K562 treated with DMSO at 1 percent for 12 hours (cell line): ENCODE results near the gene SPTBN4. TPM values are rescaled to one million over a fixed set of nuclear protein-coding genes. Genes with fewer than 3 reads are reported as not detected.

ENCODE experiments used
- total RNA-seq: library from RNA; unstranded; fragments of 300-600 nt; gene quantifications from 2 replicates; pipeline ENCODE4 v1.2.3, GENCODE V29; 2022; ENCODE audit not compliant: insufficient read depth

Gene SPTBN4
- total RNA-seq = 1.8 and 2.9 TPM in 2 replicates

DNA sequence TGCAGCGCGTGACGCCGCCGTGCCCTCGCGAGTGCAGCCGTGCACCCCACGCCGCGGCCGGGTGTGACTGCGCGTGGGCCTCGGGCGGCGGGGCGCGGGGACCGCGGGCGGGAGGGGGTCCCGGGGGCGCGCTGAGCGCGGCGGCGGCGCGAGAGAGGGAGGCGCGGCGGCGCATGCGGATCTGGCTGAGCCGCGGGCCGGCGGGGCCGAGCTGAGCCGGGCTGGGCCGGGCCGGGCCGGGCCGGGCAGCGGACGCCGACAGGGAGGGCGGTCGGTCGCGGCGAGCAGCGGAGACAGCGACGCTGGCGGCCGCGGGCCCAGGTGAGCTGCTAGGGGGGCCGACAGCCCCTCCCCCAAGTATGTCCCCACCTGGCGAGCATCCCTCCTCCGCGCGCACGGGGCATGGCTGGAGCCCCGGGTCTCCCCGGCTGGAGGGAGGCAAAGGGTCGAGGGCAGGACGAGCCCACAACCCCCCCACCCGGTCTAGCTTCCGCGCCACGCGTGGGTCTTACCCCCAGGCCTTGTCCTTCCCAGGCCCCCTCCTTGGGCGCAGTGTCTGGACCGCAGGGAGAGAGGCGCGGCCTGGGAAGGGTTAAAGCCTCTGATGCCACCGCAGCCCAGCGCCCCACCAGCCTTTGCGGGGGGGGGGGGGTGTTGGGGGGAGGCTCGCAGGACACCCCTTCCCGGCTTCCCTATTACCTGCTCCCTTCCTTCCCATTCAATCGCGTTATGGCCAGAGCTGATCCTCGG lies at the start of gene SPTBN4:
Gene SPTBN4 (plus strand): TSS at position 17 of the 750 bp plus-strand sequence. CDS start 5,621 bp downstream, outside the sequence.

DNA sequence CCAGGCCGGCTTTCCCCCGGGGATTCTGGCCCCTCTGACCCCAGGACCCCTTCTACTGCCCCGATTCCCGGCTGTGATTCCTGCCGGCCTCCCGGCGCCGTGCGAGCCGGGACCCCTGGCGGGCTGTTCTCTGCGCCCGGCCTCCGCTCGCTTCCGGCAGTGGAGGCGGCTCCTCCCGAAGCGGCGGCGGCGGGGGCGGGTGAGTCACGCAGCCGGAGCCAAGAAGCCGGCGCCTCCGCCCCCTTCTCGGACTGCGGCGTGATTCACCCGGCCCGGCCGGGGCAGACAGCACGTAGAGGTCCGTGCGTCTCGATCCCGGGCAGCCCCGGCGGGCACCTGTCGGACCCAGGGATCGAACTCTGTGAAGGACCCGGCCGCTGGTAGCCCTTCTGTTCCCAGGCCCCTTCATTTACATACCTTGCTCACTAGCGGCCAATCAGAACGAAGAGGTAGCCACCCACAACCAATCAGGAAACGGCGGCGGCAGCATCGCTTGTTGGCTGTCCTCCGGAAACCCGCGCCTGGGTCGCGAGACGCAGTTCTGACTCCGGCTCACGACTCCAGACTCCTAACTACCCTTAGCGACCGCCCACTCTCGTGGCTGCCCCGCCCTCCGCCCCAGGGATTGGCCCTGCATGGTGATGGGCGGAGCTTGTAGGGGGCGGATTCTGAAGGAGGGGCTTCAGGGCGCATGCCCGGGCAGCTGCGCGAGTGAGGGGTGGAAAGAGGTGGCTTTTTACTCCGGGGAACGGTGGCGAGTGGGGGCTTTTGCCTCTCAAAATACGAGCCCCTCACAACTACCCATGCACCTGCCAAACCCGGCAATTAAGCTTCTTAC lies 41.1 kb upstream of the SPTBN4 start, which contains the start of gene SERTAD1:
Gene SERTAD1 (minus strand): TSS at position 543 of the 838 bp plus-strand sequence. CDS start 2,446 bp downstream, outside the sequence.

DNA sequence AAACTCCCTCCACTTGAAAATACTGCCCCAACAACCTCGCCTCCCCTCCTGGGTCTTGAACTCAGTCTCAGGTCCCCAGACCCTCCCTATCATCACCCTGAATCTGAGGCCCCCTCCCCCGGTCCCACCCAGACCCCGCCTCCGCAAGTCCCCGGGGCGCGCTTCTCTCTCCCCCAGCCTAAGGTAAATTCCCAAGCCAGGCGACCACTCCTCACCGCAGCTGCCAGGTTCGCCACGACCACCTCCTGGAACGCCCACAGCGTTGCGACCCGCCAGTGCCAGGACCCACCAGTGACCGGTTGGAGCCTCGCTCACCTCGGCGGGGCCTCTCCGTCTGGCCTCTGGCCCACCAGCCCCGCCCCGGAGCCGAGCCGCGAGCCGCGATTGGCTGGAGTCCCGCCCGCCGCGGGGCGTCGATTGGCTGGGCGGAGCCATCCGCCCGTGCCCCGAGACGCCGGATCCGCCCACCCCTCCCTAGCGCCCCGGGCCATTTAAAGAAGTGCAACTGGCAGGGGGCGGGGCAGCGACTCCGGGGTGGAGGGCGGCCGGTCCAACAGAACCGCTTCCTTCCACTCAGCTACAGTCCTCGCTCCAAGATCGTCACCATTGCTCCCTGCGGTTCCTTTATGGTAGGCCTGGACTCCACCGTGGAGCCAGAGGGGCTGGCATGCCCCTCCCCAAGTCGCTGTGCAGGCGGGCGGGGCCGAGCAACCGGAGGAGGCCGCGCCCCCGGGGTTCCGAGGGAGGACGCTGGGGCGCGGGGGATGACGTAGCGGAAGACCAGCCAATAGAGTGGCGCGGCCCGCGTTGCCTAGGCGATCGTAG lies 22.6 kb upstream of the SPTBN4 start, which contains the start of gene SERTAD3:
Gene SERTAD3 (minus strand): TSS at position 336 of the 825 bp plus-strand sequence. CDS start 2,255 bp downstream, outside the sequence.

DNA sequence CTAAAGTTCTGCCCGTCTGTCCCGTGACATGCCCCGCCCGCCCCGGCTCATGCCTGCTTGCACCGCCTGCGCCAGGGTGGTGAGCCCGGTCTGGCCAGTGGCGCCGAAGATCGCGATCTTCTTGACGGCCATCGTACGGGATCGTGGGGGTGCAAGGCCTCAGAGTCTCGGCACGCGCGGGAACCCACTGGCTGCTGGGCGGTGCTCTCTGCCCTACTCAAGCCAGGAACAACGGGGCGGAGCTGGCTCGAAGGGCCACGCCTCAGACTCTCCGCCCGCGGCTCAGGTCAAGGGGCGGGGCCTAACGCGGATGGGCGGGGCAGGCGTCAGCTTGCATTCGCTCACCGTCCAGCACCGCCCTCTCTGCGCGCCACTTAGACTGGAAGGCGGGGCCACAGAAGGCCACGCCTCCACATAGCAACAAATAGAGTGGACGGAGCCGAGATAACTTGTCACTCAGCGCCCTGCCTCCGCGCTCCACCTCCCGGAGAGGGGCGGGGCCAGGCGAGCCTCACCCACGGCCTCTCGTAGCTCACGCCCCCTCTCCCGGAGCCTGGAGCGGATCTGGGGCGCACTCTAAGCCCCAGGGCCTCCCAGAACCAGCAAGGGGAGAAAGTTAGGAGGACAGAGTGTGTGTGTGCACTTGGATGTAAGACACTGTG lies 1.1 kb upstream of the SPTBN4 start, which contains the start of gene BLVRB:
Gene BLVRB (minus strand): TSS at position 189 of the 662 bp plus-strand sequence. CDS start 57 bp downstream, at position 132.

DNA sequence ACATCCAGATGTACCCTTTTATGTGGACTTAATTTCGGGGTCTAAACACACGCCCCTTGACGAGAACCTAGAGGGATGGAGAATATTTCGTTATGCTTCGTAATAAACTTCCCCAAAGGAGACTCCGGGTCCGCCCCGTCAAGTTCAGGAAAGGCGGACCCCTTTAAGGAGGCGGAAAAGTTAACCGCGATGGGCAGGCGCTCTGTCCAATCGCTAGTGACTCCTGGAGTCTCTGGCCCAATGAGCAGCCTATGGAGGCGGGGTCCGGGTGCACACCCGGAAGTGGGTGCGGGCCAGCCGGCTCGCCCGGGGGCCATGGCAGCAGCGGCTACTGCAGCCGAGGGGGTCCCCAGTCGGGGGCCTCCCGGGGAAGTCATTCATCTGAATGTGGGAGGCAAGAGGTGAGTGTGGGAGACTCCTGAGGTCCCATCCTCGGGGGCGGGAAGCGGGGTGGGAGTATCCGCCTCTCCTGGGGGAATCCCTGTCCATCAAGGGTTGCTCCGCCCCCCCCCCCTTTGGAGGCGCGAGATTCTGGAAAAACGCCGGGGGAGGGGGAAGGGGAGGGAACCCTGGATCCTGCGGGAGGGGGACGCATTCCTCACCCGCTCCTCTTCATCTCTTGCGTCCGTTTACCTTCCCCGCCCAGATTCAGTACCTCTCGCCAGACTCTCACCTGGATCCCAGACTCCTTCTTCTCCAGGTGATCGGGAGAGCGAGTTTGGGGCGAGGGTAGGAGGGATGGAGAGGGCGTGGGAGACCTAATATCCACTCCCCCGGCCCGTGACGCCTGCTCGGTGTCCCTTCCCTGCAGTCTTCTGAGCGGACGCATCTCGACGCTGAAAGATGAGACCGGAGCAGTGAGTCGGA lies 110.0 kb downstream of the SPTBN4 start, which contains the start of gene SHKBP1:
Gene SHKBP1 (plus strand): TSS at position 289 of the 867 bp plus-strand sequence. CDS start 27 bp downstream, at position 316.

DNA sequence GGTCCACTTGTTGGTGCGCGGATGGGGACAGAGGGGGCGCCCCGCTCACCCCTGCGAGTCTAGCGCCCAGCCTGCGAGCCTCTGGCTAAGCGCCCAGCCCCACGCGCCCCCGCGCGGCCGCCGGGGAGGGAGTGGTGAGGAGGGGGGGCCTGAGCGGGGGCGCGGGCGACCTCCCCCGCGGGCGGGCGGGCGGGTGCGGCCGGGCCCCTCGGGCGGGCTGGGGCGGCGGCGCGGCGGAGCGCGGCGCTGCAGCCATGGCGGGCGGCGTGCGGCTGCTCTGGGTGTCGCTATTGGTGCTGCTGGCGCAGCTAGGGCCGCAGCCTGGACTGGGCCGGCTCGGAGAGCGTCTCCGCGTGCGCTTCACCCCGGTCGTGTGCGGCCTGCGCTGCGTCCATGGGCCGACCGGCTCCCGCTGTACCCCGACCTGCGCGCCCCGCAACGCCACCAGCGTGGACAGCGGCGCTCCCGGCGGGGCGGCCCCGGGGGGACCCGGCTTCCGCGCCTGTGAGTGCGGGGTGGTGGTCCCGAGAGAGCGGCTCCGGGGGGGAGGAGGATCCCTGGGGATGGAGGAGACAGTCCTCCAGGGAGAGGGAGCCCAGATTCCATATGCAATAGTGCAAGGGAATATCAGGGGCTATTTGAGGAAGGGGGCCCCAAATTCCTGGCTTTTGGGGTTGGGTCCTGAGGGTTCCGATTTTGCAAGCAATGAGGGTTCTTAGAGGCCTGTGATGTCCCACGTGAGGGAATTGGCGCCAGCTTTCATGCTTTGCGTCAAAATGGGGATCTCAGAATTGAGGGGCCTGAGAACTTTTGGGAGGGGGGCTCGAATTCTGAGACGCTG lies 134.6 kb downstream of the SPTBN4 start, which contains the start of gene LTBP4:
Gene LTBP4 (plus strand): TSS at position 236 of the 841 bp plus-strand sequence. CDS start 19 bp downstream, at position 255.

Other genes starting within 250 kb of the SPTBN4 start
- gene TTC9B, start 248.6 kb upstream of the SPTBN4 start, total RNA-seq = not detected in 2 replicates
- not detected in 2 replicates for gene CCNP, start 240.3 kb upstream of the SPTBN4 start, total RNA-seq
- 18.8 and 58.1 TPM in 2 replicates for gene AKT2, start 181.7 kb upstream of the SPTBN4 start, total RNA-seq
- 11.3 and 21.5 TPM in 2 replicates for gene C19orf47, start 118.6 kb upstream of the SPTBN4 start, total RNA-seq
- 635 and 828 TPM in 2 replicates for gene PLD3, start 118.3 kb upstream of the SPTBN4 start, total RNA-seq
- 1.00 TPM in 1 of 2 replicates, not detected in the other for gene HIPK4, start 76.8 kb upstream of the SPTBN4 start, total RNA-seq
- 4.7 and 6.4 TPM in 2 replicates for gene PRX, start 53.6 kb upstream of the SPTBN4 start, total RNA-seq
- gene SERTAD1, start 41.0 kb upstream of the SPTBN4 start, total RNA-seq = 35.0 and 44.4 TPM in 2 replicates
- 26.1 and 27.1 TPM in 2 replicates for gene SERTAD3, start 22.7 kb upstream of the SPTBN4 start, total RNA-seq
- gene BLVRB, start 1.3 kb upstream of the SPTBN4 start, total RNA-seq = 668 and 1,140 TPM in 2 replicates
- gene SHKBP1, start 109.9 kb downstream of the SPTBN4 start, total RNA-seq = 88.2 and 101 TPM in 2 replicates
- gene LTBP4, start 134.4 kb downstream of the SPTBN4 start, total RNA-seq = 129 and 206 TPM in 2 replicates
- gene NUMBL, start 223.7 kb downstream of the SPTBN4 start, total RNA-seq = 13.6 and 23.1 TPM in 2 replicates
- gene COQ8B, start 249.9 kb downstream of the SPTBN4 start, total RNA-seq = 19.7 and 33.8 TPM in 2 replicates